Thyroid gland (tissue), 4 donors: ENCODE results near the gene TBCEL.

Source experiments
- CTCF ChIP-seq, 6 experiments: fragments of 200-600 bp in 3 of 6; fragments of 450-650 bp in 3 of 6; sonication (generic) in 3 of 6; IDR thresholded peaks; one replicate each; pipeline ENCODE4 v1.5.1; 2016 to 2019; ENCODE audit warnings: antibody characterized with exemption in 6 of 6, mild to moderate bottlenecking in 2 of 6, inconsistent platforms in 1 of 6, moderate library complexity in 1 of 6
- POLR2A ChIP-seq, 2 donors: fragments of 450-650 bp; IDR thresholded peaks; one replicate each; pipeline ENCODE4 v1.6.1; 2017; ENCODE audit warnings: antibody characterized with exemption in 2 of 2, mild to moderate bottlenecking in 2 of 2, moderate library complexity in 1 of 2

DNA sequence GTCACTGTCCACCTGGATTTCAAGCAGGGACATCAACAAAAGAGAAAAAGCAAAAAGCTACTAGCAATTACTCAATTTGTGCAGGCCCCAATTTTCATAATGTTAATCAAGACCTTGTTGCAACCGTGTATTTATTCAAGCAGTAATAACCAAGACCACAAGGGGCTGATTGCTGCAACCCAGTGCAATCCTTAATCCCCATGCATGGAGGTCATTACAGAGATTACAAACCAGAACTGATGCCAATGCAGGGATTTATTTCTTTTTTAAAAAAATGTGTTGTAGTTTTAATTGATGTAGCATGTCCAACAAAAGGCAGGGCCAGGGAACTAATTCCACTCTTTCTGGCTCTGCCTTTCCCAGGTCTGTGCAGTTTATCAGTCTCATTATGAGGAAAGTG, 95.5 kb downstream of the TBCEL start:
- TF ChIP-seq CTCF (IDR thresholded peaks at IDR 0.05) (no peak), POLR2A (IDR thresholded peaks at IDR 0.05) (no peak)
